MM.1S (cell line): ENCODE data around the gene LEF1.

Source experiments
- DNase-seq: peaks from one replicate; pipeline ENCODE4 v3.0.0-alpha.2; 2015
- H2AFZ ChIP-seq: fragments of 300-600 bp; sonication (generic); 2 replicates; pipeline ENCODE4 v1.6.0; 2016; ENCODE audit warnings: antibody characterized with exemption, low read length
- H3F3A ChIP-seq: fragments of 300-600 bp; sonication (generic); 2 replicates; pipeline ENCODE4 v1.6.1; 2016; ENCODE audit warnings: mild to moderate bottlenecking, antibody characterized with exemption, low read length, moderate library complexity, mixed read lengths; ENCODE audit not compliant: insufficient read depth
- H3K27ac ChIP-seq: fragments of 300-600 bp; sonication (generic); 2 replicates; pipeline ENCODE4 v1.5.1; 2016; ENCODE audit warnings: mild to moderate bottlenecking, low read length
- H3K27me3 ChIP-seq: fragments of 300-600 bp; sonication (generic); replicated peaks from 2 replicates; pipeline ENCODE4 v1.6.0; 2016; ENCODE audit warnings: low read length; ENCODE audit not compliant: insufficient read depth
- H3K36me3 ChIP-seq: fragments of 300-600 bp; sonication (generic); replicated peaks from 2 replicates; pipeline ENCODE4 v1.6.1; 2016; ENCODE audit warnings: mild to moderate bottlenecking, low read length, mixed read lengths; ENCODE audit not compliant: insufficient read depth
- H3K4me1 ChIP-seq: fragments of 300-600 bp; sonication (generic); 2 replicates; pipeline ENCODE4 v1.6.1; 2016; ENCODE audit warnings: low read length, mixed read lengths
- H3K4me2 ChIP-seq: fragments of 300-600 bp; sonication (generic); 2 replicates; pipeline ENCODE4 v1.6.0; 2016; ENCODE audit warnings: low read depth, low read length
- H3K4me3 ChIP-seq: fragments of 300-600 bp; sonication (generic); 2 replicates; pipeline ENCODE4 v1.5.1; 2016; ENCODE audit warnings: low read length, mixed read lengths
- H3K79me2 ChIP-seq: fragments of 300-600 bp; sonication (generic); 2 replicates; pipeline ENCODE4 v1.6.1; 2016; ENCODE audit warnings: mixed run types, low read length, mixed read lengths
- H3K9ac ChIP-seq: fragments of 300-600 bp; sonication (generic); 2 replicates; pipeline ENCODE4 v1.6.1; 2016; ENCODE audit warnings: low read length, mixed read lengths
- H3K9me2 ChIP-seq: fragments of 300-600 bp; sonication (generic); replicated peaks from 2 replicates; pipeline ENCODE4 v1.6.1; 2016; ENCODE audit warnings: mild to moderate bottlenecking, low read length, mixed read lengths; ENCODE audit not compliant: insufficient read depth
- H3K9me3 ChIP-seq: fragments of 300-600 bp; sonication (generic); replicated peaks from 2 replicates; pipeline ENCODE4 v1.6.1; 2016; ENCODE audit warnings: mild to moderate bottlenecking, low read length, mixed read lengths; ENCODE audit not compliant: insufficient read depth
- H4K20me1 ChIP-seq: fragments of 300-600 bp; sonication (generic); 2 replicates; pipeline ENCODE4 v1.6.1; 2016; ENCODE audit warnings: mild to moderate bottlenecking, low read length, moderate library complexity, mixed read lengths; ENCODE audit not compliant: insufficient read depth
- CTCF ChIP-seq: fragments of 300-600 bp; sonication (generic); IDR thresholded peaks from 2 replicates; pipeline ENCODE4 v1.5.1; 2016; ENCODE audit warnings: antibody characterized with exemption, low read length, mixed read lengths
- EZH2 ChIP-seq: fragments of 300-600 bp; sonication (generic); optimal IDR thresholded peaks from 2 replicates; pipeline ENCODE3; 2017; ENCODE audit warnings: low read depth, mild to moderate bottlenecking, antibody characterized with exemption, low read length, mixed read lengths
- EZH2phosphoT487 ChIP-seq: fragments of 300-600 bp; sonication (generic); IDR thresholded peaks from 2 replicates; pipeline ENCODE4 v1.6.1; 2018; ENCODE audit warnings: antibody characterized with exemption, low read length

LEF1 gene

DNA sequence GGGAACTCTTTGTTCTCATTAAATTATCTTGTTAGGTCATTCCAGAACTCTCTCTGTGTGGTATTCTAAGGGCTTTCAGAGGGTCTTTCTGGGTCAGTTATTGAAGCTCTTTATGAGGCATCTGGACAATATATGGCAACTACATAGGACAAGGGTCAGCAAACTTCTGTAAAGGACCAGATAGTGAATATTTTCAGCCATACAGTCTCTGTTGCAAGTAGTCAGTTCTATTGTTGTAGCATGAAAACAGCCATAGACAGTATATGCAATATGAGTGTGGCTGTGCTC, 143.9 kb downstream of the LEF1 start:
- Histone ChIP-seq H3K36me3 (0 out of 2 replicates have a peak, but pooled peaks cover 6% of the 10 kb centered on the region), H2AFZ (no peak overlapping the region), H3K9ac (no peak overlapping the region), H3K27me3 (no peaks in the 10 kb centered on the region), H4K20me1 (no peaks in the 10 kb centered on the region), H3K9me3 (no peaks in the 10 kb centered on the region), H3K4me3 (no peak overlapping the region), H3K4me1 (peaks cover 25% of the 10 kb centered on the region), H3F3A (peaks cover 3% of the 10 kb centered on the region; the same call in 1 of the 2 replicates), H3K4me2 (no peak overlapping the region), H3K27ac (no peak overlapping the region), H3K79me2 (peaks cover 10% of the 10 kb centered on the region; the same call in 1 of the 2 replicates), H3K9me2 (no peaks in the 10 kb centered on the region)
- DNase-seq: no peak
- TF ChIP-seq EZH2: no peak
- no peak for TF ChIP-seq EZH2phosphoT487
- no peak for TF ChIP-seq CTCF

DNA sequence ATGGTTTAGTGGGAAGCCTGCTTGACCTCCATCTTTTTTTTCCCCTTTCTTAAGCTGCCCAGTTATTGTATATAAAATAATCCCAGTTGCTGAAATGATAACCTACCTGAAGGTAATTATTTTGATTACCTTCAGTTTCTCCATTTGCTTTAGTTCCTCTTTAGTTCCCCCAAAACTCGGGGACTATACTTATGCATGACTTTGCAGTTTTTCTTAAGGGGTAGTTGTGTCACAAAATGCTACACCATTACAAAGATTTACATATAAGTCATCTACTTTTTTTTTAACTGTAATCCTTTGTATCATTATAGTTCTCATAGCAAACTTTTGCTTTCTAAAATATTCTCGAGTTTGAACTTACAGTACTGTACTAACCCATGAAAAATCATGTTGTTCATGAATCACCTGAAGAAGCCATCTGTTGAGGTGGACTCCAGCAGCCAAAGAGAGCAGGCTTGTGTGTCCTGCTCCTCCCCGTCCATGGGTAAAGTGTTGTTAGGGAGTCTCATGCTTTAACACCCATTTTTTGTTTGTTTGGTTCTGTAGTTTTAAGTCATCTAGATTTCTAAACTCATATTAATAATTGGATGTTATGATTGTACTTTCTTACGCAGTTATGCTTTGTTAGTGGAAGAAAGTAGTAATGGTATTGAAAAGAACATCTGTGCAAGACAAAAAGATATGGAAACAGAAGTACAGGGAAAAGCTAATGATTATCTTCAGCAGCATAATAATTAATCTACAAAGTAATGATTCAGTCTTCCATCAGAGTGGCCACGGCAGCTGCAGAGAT, 144.5 kb downstream of the LEF1 start:
- Histone ChIP-seq H2AFZ (no peak overlapping the region), H3K4me2 (no peak overlapping the region), H3F3A (no peaks in the 10 kb centered on the region), H3K27me3 (no peaks in the 10 kb centered on the region), H3K4me3 (no peak overlapping the region), H3K79me2 (peaks cover 13% of the 10 kb centered on the region; the same call in 1 of the 2 replicates), H3K27ac (no peak overlapping the region), H3K9me2 (no peaks in the 10 kb centered on the region), H3K36me3 (0 out of 2 replicates have a peak, but pooled peaks cover 6% of the 10 kb centered on the region), H3K9me3 (no peaks in the 10 kb centered on the region), H4K20me1 (no peaks in the 10 kb centered on the region), H3K9ac (no peak overlapping the region), H3K4me1 (peaks cover 19% of the 10 kb centered on the region)
- DNase-seq: no peak
- TF ChIP-seq CTCF (no peak), EZH2 (no peak), EZH2phosphoT487 (no peak)

DNA sequence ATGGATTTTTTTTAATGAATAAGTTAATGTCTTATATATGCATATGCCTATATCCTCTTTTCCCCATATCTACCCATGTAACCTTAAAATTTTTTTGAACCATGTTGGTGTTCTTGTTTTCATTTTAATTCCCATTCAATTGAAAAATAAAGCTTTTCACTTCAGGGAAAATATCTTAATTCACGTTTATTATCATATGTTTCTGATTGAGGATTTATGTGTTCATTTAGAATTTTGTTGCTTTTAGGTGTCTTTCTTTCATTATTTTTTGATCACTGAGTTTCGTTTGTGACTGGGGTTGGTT, 149.9 kb downstream of the LEF1 start:
- Histone ChIP-seq H3K36me3 (0 out of 2 replicates have a peak, but pooled peaks cover 6% of the 10 kb centered on the region), H3K4me3 (no peak overlapping the region), H3K9me2 (no peaks in the 10 kb centered on the region), H3K27me3 (no peaks in the 10 kb centered on the region), H3K4me2 (no peak overlapping the region), H3F3A (no peaks in the 10 kb centered on the region), H3K79me2 (peaks cover 15% of the 10 kb centered on the region), H2AFZ (no peak overlapping the region), H3K9ac (no peak overlapping the region), H3K9me3 (no peaks in the 10 kb centered on the region), H4K20me1 (no peaks in the 10 kb centered on the region), H3K4me1 (peaks cover 15% of the 10 kb centered on the region), H3K27ac (no peak overlapping the region)
- TF ChIP-seq EZH2 (no peak), CTCF (no peak), EZH2phosphoT487 (no peak)
- DNase-seq: no peak
